ENCODE data around the gene PCBP3. TPM values are rescaled to one million over a fixed set of nuclear protein-coding genes. Genes with fewer than 3 reads are reported as not detected.
"Not testable (repeated sequence)": the region's sequence is repeated elsewhere in the genome, so short reads cannot be mapped to it uniquely, and the experiment has no call there.

The PCBP3 gene
- total and polyA plus RNA-seq, 3 experiments from 2014 or later: 0.31 to 0.38 (median 0.35) TPM

DNA sequence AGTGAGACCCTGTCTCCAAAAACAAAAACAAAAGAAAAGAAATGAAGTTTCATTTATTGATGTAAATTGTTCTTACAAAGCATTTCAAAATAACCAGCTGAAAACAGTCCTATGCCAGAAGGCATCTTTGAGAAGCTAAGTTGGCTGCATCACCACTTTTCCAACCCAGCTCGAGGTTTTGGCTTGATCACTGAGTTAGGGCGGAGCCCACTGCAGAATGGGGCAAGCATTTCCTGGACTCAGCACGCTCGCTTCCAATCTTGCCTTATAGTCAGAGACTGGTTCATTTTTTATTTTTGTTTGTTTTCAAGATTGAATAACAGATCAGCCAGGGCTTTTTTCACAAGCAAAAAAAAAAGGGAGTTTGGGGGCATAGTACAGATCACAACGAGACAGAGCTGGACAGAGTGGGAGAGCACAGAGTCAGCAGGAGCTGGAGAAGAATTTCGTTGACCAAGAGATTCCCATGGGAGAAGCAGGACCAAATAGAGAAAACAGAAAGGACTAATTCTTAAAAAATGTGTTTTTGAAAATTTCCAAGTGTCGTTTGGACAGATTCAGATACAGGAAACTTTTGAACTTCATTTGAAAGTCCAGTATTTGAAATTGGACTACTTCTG is 314.6 kb downstream of the PCBP3 start:
- POLR2A ChIA-PET: no interaction called here
- no peak for DNase-seq
- Histone ChIP-seq H3K27me3 (ENCODE audit: insufficient read depth, low read length, poor library complexity, severe bottlenecking) (no peaks in the 10 kb centered on the region), H3K36me3 (ENCODE audit: insufficient read depth, low read length) (no peaks in the 10 kb centered on the region), H3K27ac (ENCODE audit: low read depth, low read length) (no peak overlapping the region), H3K9me3 (ENCODE audit: low read length) (no peaks in the 10 kb centered on the region), H3K4me3 (ENCODE audit: low read length) (no peak overlapping the region), H3K4me1 (ENCODE audit: insufficient read depth, low read length) (no peaks in the 10 kb centered on the region)
- peaks cover 0 to 23% (median 0%) of the 10 kb centered on the region in 3 donors for H3K36me3 Mint-ChIP-seq
- H3K27ac Mint-ChIP-seq: no peak overlapping the region
- CTCF ChIA-PET: no interaction called here
- H3K4me1 Mint-ChIP-seq: peaks cover 0 to 9% (median 0%) of the 10 kb centered on the region in 3 donors
- no peak overlapping the region for H3K4me3 Mint-ChIP-seq
- H3K9me3 Mint-ChIP-seq: peaks cover 0 to 18% (median 16%) of the 10 kb centered on the region in 5 donors
- peaks cover 33 to 75% of the 10 kb centered on the region in 2 donors for H3K27me3 Mint-ChIP-seq

DNA sequence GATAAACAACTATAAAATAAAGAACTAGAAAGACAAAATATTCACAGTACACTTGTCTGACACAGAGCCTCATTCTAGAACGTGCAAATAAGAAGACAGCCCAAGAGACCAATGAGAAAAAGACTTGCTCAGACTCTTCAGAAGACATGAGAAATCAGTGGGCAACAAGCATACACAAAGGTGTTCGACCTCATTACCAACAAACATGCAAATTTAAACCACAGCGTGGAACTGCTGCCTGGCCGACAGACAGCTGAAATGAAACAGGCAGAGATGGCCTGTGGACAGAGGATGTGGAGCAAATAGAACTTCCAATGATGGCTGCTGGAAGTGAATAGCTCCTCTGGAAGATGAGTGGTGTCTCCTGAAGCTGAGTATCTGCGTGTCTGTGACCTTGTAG is 315.7 kb downstream of the PCBP3 start:
- H3K27me3 ChIP-seq (ENCODE audit: insufficient read depth, low read length, poor library complexity, severe bottlenecking): no peaks in the 10 kb centered on the region
- H3K9me3 ChIP-seq (ENCODE audit: low read length): no peaks in the 10 kb centered on the region
- Mint-ChIP-seq H3K27me3 (peaks cover 27 to 81% of the 10 kb centered on the region in 2 donors), H3K27ac (no peak overlapping the region), H3K36me3 (peaks cover 0 to 29% (median 1%) of the 10 kb centered on the region in 3 donors), H3K4me3 (no peak overlapping the region), H3K9me3 (peaks cover 6 to 29% (median 22%) of the 10 kb centered on the region in 5 donors), H3K4me1 (peaks cover 0 to 9% (median 0%) of the 10 kb centered on the region in 3 donors)
- ChIA-PET POLR2A (no interaction called here), CTCF (no interaction called here)
- H3K4me1 ChIP-seq (ENCODE audit: insufficient read depth, low read length): no peaks in the 10 kb centered on the region
- no peak overlapping the region for H3K27ac ChIP-seq (ENCODE audit: low read depth, low read length)
- H3K4me3 ChIP-seq (ENCODE audit: low read length): no peak overlapping the region
- H3K36me3 ChIP-seq (ENCODE audit: insufficient read depth, low read length): no peaks in the 10 kb centered on the region
- DNase-seq: no peak

DNA sequence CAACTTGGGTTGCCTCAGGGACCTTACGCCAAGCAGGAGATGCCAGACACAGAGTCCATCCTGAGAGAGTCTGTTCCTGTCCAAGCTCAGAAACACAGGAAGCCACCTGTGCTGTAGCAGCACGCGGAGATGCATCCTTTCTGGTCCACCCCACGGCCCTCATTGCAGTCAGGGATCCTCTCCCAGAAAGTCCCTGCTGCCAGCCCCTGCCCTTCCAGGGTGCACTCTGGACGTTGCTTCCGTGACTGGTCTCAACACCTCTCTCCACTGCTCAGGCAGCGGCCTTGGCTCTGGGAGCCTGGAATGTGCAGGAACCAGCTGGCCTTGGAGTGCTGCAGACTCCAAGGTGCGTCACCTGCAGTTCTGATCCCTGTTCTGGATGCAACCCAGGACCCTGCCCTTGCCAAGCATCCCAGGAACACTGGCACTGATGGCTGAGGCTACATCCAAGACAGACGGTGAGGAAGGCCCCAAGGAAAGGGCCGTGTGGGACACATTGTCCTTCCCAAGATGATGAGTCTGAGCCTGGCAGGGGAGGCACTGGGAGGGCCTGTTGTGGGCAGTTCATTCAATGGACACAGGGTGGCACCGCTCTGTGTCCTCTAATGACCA is 316.4 kb downstream of the PCBP3 start:
- H3K9me3 Mint-ChIP-seq: peaks cover 9 to 32% (median 25%) of the 10 kb centered on the region in 5 donors
- H3K36me3 Mint-ChIP-seq: peaks cover 0 to 32% (median 1%) of the 10 kb centered on the region in 3 donors
- H3K4me3 Mint-ChIP-seq: no peak overlapping the region
- Histone ChIP-seq H3K36me3 (ENCODE audit: insufficient read depth, low read length) (no peaks in the 10 kb centered on the region), H3K27me3 (ENCODE audit: insufficient read depth, low read length, poor library complexity, severe bottlenecking) (no peaks in the 10 kb centered on the region), H3K4me1 (ENCODE audit: insufficient read depth, low read length) (no peaks in the 10 kb centered on the region), H3K27ac (ENCODE audit: low read depth, low read length) (no peak overlapping the region), H3K9me3 (ENCODE audit: low read length) (no peaks in the 10 kb centered on the region), H3K4me3 (ENCODE audit: low read length) (no peak overlapping the region)
- H3K4me1 Mint-ChIP-seq: peaks cover 0 to 9% (median 0%) of the 10 kb centered on the region in 3 donors
- ChIA-PET POLR2A (no interaction called here), CTCF (interaction anchor here (0.6 kb wide), 1 partner anchor 14 kb away, joined by 4 read pairs; no protein-coding TSS in a partner anchor)
- DNase-seq: no peak
- peaks cover 25 to 83% of the 10 kb centered on the region in 2 donors for H3K27me3 Mint-ChIP-seq
- no peak overlapping the region for H3K27ac Mint-ChIP-seq

DNA sequence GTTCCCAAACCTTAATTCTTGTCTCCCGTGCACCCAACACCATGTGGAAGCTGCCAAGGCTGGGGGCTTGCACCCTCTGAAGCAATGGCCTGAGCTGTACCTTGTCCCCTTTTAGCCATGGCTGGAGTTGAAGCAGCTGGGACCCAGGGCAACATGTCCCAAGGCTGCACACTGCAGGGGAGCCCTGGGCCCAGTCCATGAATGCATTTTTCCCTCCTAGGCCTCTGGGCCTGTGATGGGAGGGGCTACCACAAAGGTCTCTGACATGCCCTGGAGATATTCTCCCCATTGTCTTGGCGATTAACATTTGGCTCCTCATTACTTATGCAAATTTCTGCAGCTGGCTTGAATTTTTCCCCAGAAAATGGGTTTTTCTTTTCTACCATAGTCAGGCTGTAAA is 317.9 kb downstream of the PCBP3 start:
- CTCF ChIA-PET; H3K27ac Mint-ChIP-seq; H3K4me3 Mint-ChIP-seq; H3K9me3 ChIP-seq (ENCODE audit: low read length); H3K27ac ChIP-seq (ENCODE audit: low read depth, low read length); H3K4me1 ChIP-seq (ENCODE audit: insufficient read depth, low read length); DNase-seq; H3K4me3 ChIP-seq (ENCODE audit: low read length); H3K36me3 ChIP-seq (ENCODE audit: insufficient read depth, low read length); H3K4me1 Mint-ChIP-seq; H3K27me3 ChIP-seq (ENCODE audit: insufficient read depth, low read length, poor library complexity, severe bottlenecking); POLR2A ChIA-PET: not testable (repeated sequence)
- Mint-ChIP-seq H3K36me3 (peaks cover 0 to 32% (median 1%) of the 10 kb centered on the region in 3 donors), H3K27me3 (peaks cover 27 to 77% of the 10 kb centered on the region in 2 donors), H3K9me3 (peaks cover 9 to 34% (median 26%) of the 10 kb centered on the region in 5 donors)

DNA sequence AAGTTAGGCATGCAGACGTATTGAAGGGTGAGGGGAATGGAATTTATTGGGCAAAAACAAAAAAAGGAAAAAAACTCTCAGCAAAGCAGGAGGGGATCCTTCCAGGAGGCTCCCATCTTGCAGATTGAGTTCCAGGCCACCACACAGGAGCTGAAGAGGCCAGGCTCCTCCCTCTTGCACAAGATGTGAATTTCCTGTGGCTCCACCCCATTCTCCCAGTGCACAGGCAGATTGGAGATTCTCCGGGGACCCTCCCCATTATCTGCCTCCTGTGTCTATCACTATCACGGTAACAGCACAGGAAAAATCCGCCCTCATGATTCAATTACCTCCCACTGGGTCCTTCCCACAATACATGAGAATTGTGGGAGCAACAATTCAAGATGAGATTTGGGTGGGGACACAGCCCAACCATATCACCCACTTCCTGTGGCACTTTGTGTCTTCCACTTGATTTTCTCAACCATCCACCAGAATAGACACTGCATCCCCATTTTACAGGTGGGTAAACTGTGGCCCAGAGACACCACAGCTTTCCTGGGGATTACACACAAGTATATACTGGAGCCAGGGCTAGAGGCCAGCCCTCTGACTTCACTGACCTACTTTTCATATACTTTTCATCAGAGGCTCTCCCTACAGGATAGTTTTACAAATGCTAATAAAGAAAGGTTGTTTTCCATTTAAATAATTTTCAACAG is 319.2 kb downstream of the PCBP3 start:
- peaks cover 0 to 9% (median 0%) of the 10 kb centered on the region in 3 donors for H3K4me1 Mint-ChIP-seq
- peaks cover 9 to 34% (median 26%) of the 10 kb centered on the region in 5 donors for H3K9me3 Mint-ChIP-seq
- Histone ChIP-seq H3K4me1 (ENCODE audit: insufficient read depth, low read length) (no peaks in the 10 kb centered on the region), H3K9me3 (ENCODE audit: low read length) (no peaks in the 10 kb centered on the region), H3K4me3 (ENCODE audit: low read length) (no peak overlapping the region), H3K27me3 (ENCODE audit: insufficient read depth, low read length, poor library complexity, severe bottlenecking) (no peaks in the 10 kb centered on the region), H3K27ac (ENCODE audit: low read depth, low read length) (no peak overlapping the region), H3K36me3 (ENCODE audit: insufficient read depth, low read length) (no peaks in the 10 kb centered on the region)
- no peak overlapping the region for H3K27ac Mint-ChIP-seq
- H3K27me3 Mint-ChIP-seq: peaks cover 21 to 72% of the 10 kb centered on the region in 2 donors
- ChIA-PET POLR2A (no interaction called here), CTCF (no interaction called here)
- no peak overlapping the region for H3K4me3 Mint-ChIP-seq
- no peak for DNase-seq
- peaks cover 0 to 32% (median 1%) of the 10 kb centered on the region in 3 donors for H3K36me3 Mint-ChIP-seq

DNA sequence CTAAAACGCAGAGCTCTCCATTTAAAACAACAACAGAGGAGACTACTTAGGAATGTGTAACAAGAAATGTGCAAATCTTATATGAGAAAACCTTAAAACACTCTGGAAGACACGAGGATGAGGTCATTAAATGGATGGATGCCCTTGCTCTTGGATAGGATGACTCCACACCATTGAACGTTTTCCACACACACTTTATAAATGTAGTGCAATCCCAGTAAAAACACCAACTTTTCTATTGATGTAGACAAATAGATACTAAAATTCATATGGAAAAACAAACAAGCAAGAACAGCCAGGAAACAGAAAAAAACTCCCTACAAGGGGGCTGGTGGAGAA is 319.7 kb downstream of the PCBP3 start:
- Histone ChIP-seq H3K27me3 (ENCODE audit: insufficient read depth, low read length, poor library complexity, severe bottlenecking) (no peaks in the 10 kb centered on the region), H3K4me3 (ENCODE audit: low read length) (no peak overlapping the region), H3K36me3 (ENCODE audit: insufficient read depth, low read length) (no peaks in the 10 kb centered on the region), H3K4me1 (ENCODE audit: insufficient read depth, low read length) (no peaks in the 10 kb centered on the region), H3K27ac (ENCODE audit: low read depth, low read length) (no peak overlapping the region), H3K9me3 (ENCODE audit: low read length) (no peaks in the 10 kb centered on the region)
- DNase-seq: no peak
- Mint-ChIP-seq H3K4me1 (peaks cover 0 to 7% (median 0%) of the 10 kb centered on the region in 3 donors), H3K4me3 (no peak overlapping the region), H3K36me3 (peaks cover 0 to 32% (median 1%) of the 10 kb centered on the region in 3 donors), H3K9me3 (peaks cover 9 to 34% (median 26%) of the 10 kb centered on the region in 5 donors), H3K27me3 (peaks cover 20 to 72% of the 10 kb centered on the region in 2 donors), H3K27ac (no peak overlapping the region)
- CTCF ChIA-PET: no interaction called here
- POLR2A ChIA-PET: no interaction called here

DNA sequence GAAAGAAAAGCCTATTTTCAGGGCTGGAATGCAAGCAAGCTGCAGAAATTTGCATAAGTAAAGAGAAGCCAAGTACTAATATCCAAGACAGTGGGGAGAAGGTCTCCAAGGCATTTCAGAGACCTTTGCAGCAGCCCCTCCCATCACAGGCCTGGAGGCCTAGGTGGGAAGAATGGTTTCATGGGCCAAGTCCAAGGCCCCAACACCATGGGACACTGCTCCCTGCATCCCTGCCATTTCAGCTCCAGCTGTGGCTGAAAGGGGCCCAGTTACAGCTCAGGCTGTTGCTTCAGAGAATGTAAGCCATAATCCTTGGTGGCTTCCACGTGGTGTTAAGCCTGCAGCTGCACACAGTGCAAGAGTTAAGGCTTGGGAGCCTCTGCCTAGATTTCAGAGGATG is 321.1 kb downstream of the PCBP3 start:
- Mint-ChIP-seq H3K4me1 (no peaks in the 10 kb centered on the region), H3K9me3 (peaks cover 7 to 34% (median 26%) of the 10 kb centered on the region in 5 donors), H3K27me3 (peaks cover 15 to 69% of the 10 kb centered on the region in 2 donors), H3K27ac (no peak overlapping the region), H3K36me3 (peaks cover 0 to 28% (median 1%) of the 10 kb centered on the region in 3 donors), H3K4me3 (no peak overlapping the region)
- no peaks in the 10 kb centered on the region for H3K27me3 ChIP-seq (ENCODE audit: insufficient read depth, low read length, poor library complexity, severe bottlenecking)
- ChIA-PET CTCF (interaction anchor here (0.8 kb wide), 1 partner anchor 9 kb away, joined by 4 read pairs; no protein-coding TSS in a partner anchor), POLR2A (no interaction called here)
- no peak overlapping the region for H3K27ac ChIP-seq (ENCODE audit: low read depth, low read length)
- DNase-seq: no peak
- no peaks in the 10 kb centered on the region for H3K36me3 ChIP-seq (ENCODE audit: insufficient read depth, low read length)
- H3K4me1 ChIP-seq (ENCODE audit: insufficient read depth, low read length): no peaks in the 10 kb centered on the region
- H3K9me3 ChIP-seq (ENCODE audit: low read length): no peaks in the 10 kb centered on the region
- no peak overlapping the region for H3K4me3 ChIP-seq (ENCODE audit: low read length)
